HUES64 (cell line): ENCODE measurements around the gene CAPN15.

ENCODE experiments used
- H3K27ac ChIP-seq: 2 replicates; pipeline ENCODE4 v1.7.0; 2013; ENCODE audit warnings: low read depth, low read length, inconsistent platforms
- H3K27me3 ChIP-seq: 2 replicates; pipeline ENCODE4 v1.6.1; 2013; ENCODE audit warnings: mild to moderate bottlenecking, low read length; ENCODE audit not compliant: insufficient read depth
- H3K36me3 ChIP-seq: 2 replicates; pipeline ENCODE4 v1.6.1; 2013; ENCODE audit warnings: mild to moderate bottlenecking, low read length; ENCODE audit not compliant: insufficient read depth
- H3K4me1 ChIP-seq: 2 replicates; pipeline ENCODE4 v1.6.1; 2013; ENCODE audit warnings: mild to moderate bottlenecking, low read length, moderate library complexity; ENCODE audit not compliant: insufficient read depth
- H3K4me3 ChIP-seq: 2 replicates; pipeline ENCODE4 v1.5.1; 2013; ENCODE audit warnings: mild to moderate bottlenecking, low read length, moderate library complexity
- H3K9ac ChIP-seq: 2 replicates; pipeline ENCODE4 v1.6.1; 2013; ENCODE audit warnings: mild to moderate bottlenecking, low read depth, low read length
- H3K9me3 ChIP-seq: 2 replicates; pipeline ENCODE4 v1.6.1; 2013; ENCODE audit warnings: low read depth, low read length; ENCODE audit not compliant: insufficient read depth
- WGBS: fragments of 150-250, 120-280 bp; methylation state at CpG from one replicate; pipeline ENCODE4 v1.1.7; 2013; ENCODE audit warnings: missing lambda C conversion rate; 5-methylcytosine and 5-hydroxymethylcytosine counted together

Gene CAPN15

GRCh38 chr16:552171-552570 is 24.7 kb downstream of the CAPN15 start:
- Histone ChIP-seq H3K27me3 (no peaks in the 10 kb centered on the region), H3K4me3 (no peak overlapping the region), H3K4me1 (no peaks in the 10 kb centered on the region), H3K9me3 (no peaks in the 10 kb centered on the region), H3K36me3 (peaks cover 15% of the 10 kb centered on the region), H3K9ac (no peak overlapping the region), H3K27ac (no peak overlapping the region)
- 96% methylated on average over 35 of the region's 35 CpGs for WGBS

GRCh38 chr16:553601-554296 is 26.2 kb downstream of the CAPN15 start:
- WGBS = 95% methylated on average over 33 of the region's 33 CpGs
- H3K27me3 ChIP-seq = peaks cover 7% of the 10 kb centered on the region
- no peaks in the 10 kb centered on the region for H3K4me1 ChIP-seq
- no peak overlapping the region for H3K4me3 ChIP-seq
- no peaks in the 10 kb centered on the region for H3K9me3 ChIP-seq
- no peak overlapping the region for H3K27ac ChIP-seq
- no peak overlapping the region for H3K9ac ChIP-seq
- peaks cover 15% of the 10 kb centered on the region for H3K36me3 ChIP-seq

GRCh38 chr16:554297-554621 is 26.7 kb downstream of the CAPN15 start:
- 87% methylated on average over 11 of the region's 11 CpGs for WGBS
- Histone ChIP-seq H3K4me3 (no peak overlapping the region), H3K27ac (no peak overlapping the region), H3K9ac (no peak overlapping the region), H3K36me3 (peaks cover 15% of the 10 kb centered on the region), H3K9me3 (no peaks in the 10 kb centered on the region), H3K27me3 (peaks cover 12% of the 10 kb centered on the region), H3K4me1 (0 out of 2 replicates have a peak, but pooled peaks cover under 1% of the 10 kb centered on the region)

- no peak overlapping the region for H3K4me3 ChIP-seq
- WGBS = 93% methylated on average over 54 of the region's 54 CpGs
- H3K9me3 ChIP-seq = no peaks in the 10 kb centered on the region
- no peak overlapping the region for H3K27ac ChIP-seq
- peaks cover 17% of the 10 kb centered on the region for H3K27me3 ChIP-seq
- 0 out of 2 replicates have a peak, but pooled peaks cover 3% of the 10 kb centered on the region for H3K4me1 ChIP-seq
- peaks cover 15% of the 10 kb centered on the region for H3K36me3 ChIP-seq
- H3K9ac ChIP-seq = no peak overlapping the region
Observed at GRCh38 chr16:554640-555365, 27.3 kb downstream of the CAPN15 start.

- Histone ChIP-seq H3K4me3 (no peak overlapping the region), H3K27ac (no peak overlapping the region), H3K4me1 (0 out of 2 replicates have a peak, but pooled peaks cover 3% of the 10 kb centered on the region), H3K27me3 (peaks cover 27% of the 10 kb centered on the region), H3K9ac (no peak overlapping the region), H3K9me3 (no peaks in the 10 kb centered on the region), H3K36me3 (peaks cover 15% of the 10 kb centered on the region)
- 87% methylated on average over 32 of the region's 32 CpGs for WGBS
Observed at GRCh38 chr16:555528-556473, 28.3 kb downstream of the CAPN15 start.

GRCh38 chr16:556474-557173 is 29.1 kb downstream of the CAPN15 start:
- no peaks in the 10 kb centered on the region for H3K9me3 ChIP-seq
- no peak overlapping the region for H3K9ac ChIP-seq
- H3K27ac ChIP-seq = no peak overlapping the region
- H3K4me1 ChIP-seq = 0 out of 2 replicates have a peak, but pooled peaks cover 3% of the 10 kb centered on the region
- 92% methylated on average over 32 of the region's 32 CpGs for WGBS
- H3K27me3 ChIP-seq = peaks cover 35% of the 10 kb centered on the region
- no peak overlapping the region for H3K4me3 ChIP-seq
- H3K36me3 ChIP-seq = peaks cover 11% of the 10 kb centered on the region

GRCh38 chr16:557463-558297 is 30.2 kb downstream of the CAPN15 start:
- Histone ChIP-seq H3K4me3 (no peak overlapping the region), H3K36me3 (0 out of 2 replicates have a peak, but pooled peaks cover 2% of the 10 kb centered on the region)
- WGBS = 91% methylated on average over 23 of the region's 23 CpGs

GRCh38 chr16:558298-559020 is 30.9 kb downstream of the CAPN15 start:
- H3K27me3 ChIP-seq = peaks cover 44% of the 10 kb centered on the region
- no peak overlapping the region for H3K27ac ChIP-seq
- H3K36me3 ChIP-seq = no peaks in the 10 kb centered on the region
- no peaks in the 10 kb centered on the region for H3K9me3 ChIP-seq
- WGBS = 88% methylated on average over 22 of the region's 22 CpGs
- no peak overlapping the region for H3K4me3 ChIP-seq
- H3K9ac ChIP-seq = no peak overlapping the region
- H3K4me1 ChIP-seq = 0 out of 2 replicates have a peak, but pooled peaks cover 3% of the 10 kb centered on the region

More at GRCh38 chr16:557463-558297, 30.2 kb downstream of the CAPN15 start:
- Histone ChIP-seq H3K27ac (no peak overlapping the region), H3K9me3 (no peaks in the 10 kb centered on the region), H3K27me3 (peaks cover 44% of the 10 kb centered on the region), H3K4me1 (0 out of 2 replicates have a peak, but pooled peaks cover 3% of the 10 kb centered on the region), H3K9ac (no peak overlapping the region)

- no peak overlapping the region for H3K9ac ChIP-seq
- H3K27me3 ChIP-seq = peaks cover 44% of the 10 kb centered on the region
- WGBS = 89% methylated on average over 15 of the region's 15 CpGs
- 0 out of 2 replicates have a peak, but pooled peaks cover 3% of the 10 kb centered on the region for H3K4me1 ChIP-seq
- H3K4me3 ChIP-seq = no peak overlapping the region
- no peaks in the 10 kb centered on the region for H3K9me3 ChIP-seq
- H3K36me3 ChIP-seq = no peaks in the 10 kb centered on the region
- no peak overlapping the region for H3K27ac ChIP-seq
Observed at GRCh38 chr16:559021-559380, 31.5 kb downstream of the CAPN15 start.
